GM21737 (cell line): ENCODE measurements around the gene CEACAM21.

Experiments
- ATAC-seq: cut with Tn5 transposase; IDR thresholded peaks from one replicate; pipeline ENCODE4 v1.9.1; 2021; ENCODE audit warnings: mild to moderate bottlenecking, moderate library complexity; ENCODE audit not compliant: unreplicated experiment

The CEACAM21 gene

GRCh38 chr19:41616792-41617621 is 41.0 kb downstream of the CEACAM21 start:
- no peak for ATAC-seq

DNA sequence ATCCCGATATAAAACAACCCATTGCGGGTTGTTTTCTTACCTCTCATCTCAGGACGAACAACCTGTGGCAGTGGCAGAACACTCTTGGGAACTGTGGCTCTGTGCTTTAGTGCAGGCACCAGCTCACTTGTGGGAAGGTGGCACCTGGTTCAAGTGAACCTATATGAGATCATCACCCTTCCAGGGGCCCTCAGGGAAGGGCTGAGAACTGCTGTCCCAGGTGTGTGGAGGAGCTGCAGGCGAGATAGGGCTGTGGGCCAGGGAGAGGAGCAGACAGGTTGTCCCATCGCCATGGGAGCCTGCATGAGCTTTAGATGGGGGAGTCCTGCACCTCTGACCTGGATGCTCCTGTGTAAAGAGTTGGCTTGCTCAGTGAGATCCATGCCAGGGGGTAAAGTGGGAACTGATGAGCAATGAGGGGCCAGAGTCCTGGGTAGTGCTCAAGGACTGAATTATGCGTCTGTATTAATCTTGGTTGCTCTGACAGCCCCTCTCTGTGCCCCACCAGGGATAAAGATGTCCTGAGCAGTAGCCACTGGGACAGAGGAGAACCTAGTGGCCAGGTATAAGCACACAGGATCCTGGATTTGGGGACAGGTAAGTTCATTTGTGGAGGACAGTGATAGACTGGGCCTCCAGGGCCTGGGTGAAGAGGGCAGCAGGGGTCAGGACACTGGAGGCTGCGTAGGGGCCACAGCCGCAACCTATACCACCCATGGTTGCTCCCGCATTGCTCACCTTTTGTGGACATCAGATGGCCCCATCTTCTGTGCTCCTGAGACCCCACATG is 42.2 kb downstream of the CEACAM21 start:
- no peak for ATAC-seq

DNA sequence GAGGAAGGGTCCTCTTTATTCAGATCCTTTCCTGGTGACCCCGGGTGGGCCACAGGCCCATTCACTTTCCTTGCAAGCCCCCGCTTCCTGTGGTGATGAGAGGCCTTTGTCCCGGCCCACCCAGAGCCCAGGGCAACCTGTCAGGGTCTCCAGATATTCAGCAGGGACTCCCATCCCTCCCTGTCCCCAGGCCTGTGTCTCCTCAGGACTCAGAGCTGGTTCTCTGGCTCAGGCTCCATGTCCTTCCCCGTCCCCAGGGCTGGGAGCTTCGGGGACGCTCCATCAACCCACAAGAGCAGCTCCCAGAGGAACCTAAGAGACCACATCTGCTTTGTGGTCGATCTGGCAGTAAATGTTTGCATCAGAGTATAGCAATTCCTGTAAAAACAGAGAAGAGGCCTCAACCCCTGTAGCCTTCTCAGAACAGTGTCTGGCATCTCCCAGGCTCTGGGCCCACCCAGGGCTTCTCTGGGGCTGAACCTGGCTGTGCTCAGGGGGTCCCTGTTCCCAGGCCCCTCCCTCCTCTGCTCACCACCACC is 43.1 kb downstream of the CEACAM21 start:
- no peak for ATAC-seq

DNA sequence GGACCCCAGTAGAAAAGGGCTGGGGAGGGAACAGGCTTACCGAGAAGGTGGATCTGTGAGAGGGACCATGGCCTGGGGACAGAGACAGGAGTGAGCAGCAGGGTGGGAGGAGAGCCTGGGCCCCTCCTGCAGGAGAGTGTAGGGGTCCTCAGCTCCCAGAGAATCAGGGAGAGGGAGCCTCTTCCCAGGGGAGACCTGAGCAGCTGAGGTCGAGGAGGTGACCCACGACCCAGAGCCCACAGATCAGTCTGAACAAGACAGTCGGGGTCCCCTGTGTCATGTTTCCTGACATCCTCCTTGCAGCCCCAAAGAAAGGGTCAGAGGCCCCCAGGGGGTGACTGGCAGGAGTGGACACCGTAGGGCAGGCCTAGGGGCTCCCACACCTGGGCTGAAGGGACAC is 44.2 kb downstream of the CEACAM21 start:
- ATAC-seq = no peak

- ATAC-seq = no peak
Observed at GRCh38 chr19:41621226-41621625, 45.3 kb downstream of the CEACAM21 start.

- no peak for ATAC-seq
Observed at GRCh38 chr19:41621654-41622053, 45.7 kb downstream of the CEACAM21 start.

DNA sequence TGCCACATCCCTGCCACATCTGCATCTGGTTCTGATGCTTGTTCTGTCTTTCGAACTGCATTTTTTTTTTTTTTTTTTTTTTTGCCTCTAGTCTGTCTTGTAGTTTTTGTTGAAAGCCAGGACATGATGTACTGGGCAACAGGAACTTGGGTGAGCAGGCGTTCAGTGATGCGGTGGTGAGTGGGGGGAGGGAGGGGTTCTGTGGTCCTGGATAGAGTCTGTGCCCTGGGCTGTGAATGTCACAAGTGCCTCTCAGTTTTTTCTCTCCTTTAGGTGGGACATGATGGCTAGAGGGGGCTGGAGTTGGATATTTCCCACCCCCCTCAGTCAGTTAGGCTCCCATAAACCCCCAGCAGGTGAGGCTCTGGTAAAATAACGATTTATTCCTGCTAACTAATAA is 47.4 kb downstream of the CEACAM21 start:
- ATAC-seq = no peak

- ATAC-seq = no peak
Observed at GRCh38 chr19:41624515-41624914, 48.5 kb downstream of the CEACAM21 start.

GRCh38 chr19:41624937-41625336 is 49.0 kb downstream of the CEACAM21 start:
- no peak for ATAC-seq

DNA sequence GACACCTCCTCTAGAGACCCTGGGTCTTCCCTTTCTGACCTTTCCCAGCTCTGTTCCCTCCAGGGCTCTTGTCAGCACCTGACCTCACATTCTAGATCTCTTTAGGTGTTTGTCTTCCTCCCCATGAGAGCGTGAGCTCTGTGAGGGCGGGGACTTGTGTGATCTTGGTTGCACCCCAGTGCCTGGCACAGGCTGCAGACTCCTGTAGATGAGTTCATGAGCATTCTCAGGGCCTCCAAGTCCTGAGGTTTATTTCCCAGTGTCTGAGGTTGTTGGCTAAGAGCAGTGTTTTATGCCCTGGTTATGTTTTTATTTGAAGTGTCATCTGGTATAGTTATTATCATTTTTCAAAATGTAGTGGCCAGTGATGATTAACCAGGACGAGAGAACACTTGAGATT is 50.3 kb downstream of the CEACAM21 start:
- ATAC-seq = no peak

DNA sequence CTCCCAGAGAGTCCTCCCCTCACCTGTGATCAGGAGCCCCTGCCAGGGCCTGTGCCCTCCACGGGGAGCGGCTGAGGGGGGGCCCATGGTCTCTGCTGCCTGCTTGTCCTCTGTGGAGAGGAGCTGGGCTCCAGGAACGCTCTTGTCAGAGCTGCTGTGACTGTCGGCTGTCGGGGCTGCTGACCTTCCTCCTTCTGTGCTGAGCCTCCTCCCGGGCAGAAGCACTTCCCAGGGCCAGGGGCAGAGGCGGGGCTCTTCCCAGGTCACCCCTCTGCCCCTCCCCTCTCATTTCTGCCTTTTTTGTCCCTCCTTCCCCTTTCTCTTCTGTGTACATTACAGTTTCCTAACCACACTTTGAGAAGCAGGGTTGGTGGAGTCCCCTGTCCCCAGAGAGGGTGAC is 50.9 kb downstream of the CEACAM21 start, which contains the start of gene CEACAM4:
Gene CEACAM4 (minus strand): TSS at position 198 of the 400 bp plus-strand sequence. CDS start 111 bp downstream, at position 87.
- no peak for ATAC-seq

GRCh38 chr19:41627966-41628675 is 52.2 kb downstream of the CEACAM21 start:
- ATAC-seq = no peak
